GM21528 (cell line): ENCODE measurements around the gene ADAM12.

Experiments
- ATAC-seq: cut with Tn5 transposase; IDR thresholded peaks from one replicate; pipeline ENCODE4 v1.9.1; 2021; ENCODE audit warnings: mild to moderate bottlenecking, moderate library complexity; ENCODE audit not compliant: unreplicated experiment, low FRiP score

The ADAM12 gene

DNA sequence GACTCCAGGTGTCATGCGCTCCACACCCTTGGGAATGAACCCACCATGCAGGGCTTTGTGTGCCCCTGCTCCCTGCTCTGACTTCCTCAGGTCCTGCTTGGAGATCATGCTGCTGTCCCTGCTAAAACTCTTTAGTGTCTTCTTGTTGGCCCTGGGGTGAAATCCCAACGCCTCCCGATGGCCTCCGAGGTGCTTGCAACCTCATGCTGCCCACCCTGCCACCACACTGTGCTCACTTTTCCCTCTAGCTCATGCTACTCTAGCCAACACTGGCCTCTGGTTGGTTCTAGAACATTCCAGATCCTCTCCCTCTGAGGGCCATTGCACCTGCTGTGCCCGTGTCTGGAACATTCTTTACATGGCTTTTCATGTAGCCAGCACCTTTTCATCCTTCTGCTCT, 227.7 kb downstream of the ADAM12 start:
- ATAC-seq, result no peak

DNA sequence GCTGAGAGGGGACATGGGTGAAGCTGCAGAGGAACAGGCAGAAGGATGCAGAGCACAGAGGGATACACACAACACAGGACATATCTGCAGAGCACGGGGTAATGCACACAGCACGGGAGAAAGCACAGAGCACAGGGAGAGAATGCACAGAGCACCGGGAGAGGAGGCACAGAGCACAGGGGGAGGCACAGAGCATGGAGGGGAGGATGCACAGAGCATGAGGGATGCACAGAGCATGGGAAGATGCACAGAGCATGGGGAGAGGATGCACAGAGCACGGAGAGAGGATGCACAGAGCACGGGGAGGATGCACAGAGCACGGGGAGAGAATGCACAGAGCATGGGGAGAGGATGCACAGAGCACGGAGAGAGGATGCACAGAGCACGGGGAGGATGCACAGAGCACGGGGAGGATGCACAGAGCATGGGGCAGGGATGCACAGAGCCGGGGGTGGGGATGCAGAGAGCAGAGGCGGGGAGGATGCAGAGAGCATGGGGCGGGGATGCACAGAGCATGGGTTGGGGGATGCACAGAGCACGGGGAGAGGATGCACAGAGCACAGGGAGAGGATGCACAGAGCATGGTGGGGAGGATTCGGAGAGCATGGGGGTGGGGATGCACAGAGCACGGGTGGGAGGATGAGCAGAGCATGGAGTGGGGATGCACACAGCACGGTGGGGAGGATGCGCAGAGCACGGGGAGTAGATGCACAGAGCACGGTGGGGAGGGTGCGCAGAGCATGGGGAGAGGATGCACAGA, 230.0 kb downstream of the ADAM12 start:
- no peak for ATAC-seq

DNA sequence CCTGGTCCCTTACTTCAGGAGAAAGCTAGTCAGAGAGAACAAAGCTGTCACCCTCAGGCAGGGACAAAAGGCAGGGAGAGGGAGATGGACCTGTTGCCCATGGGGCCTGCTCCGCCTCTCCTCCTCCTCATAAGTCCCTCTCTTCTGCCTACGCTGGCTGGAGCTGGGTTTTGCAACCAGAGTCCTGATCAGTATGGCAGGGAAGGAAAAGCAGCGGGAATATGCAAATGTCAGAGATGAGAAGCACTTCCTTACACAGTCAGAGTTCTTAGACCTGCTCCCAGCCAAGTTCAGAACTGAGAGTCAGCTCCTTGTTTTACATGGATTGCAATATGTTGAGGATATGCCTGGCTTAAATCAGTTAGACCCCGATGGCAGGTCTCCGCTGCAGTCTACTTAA, 231.1 kb downstream of the ADAM12 start:
- ATAC-seq, result no peak

DNA sequence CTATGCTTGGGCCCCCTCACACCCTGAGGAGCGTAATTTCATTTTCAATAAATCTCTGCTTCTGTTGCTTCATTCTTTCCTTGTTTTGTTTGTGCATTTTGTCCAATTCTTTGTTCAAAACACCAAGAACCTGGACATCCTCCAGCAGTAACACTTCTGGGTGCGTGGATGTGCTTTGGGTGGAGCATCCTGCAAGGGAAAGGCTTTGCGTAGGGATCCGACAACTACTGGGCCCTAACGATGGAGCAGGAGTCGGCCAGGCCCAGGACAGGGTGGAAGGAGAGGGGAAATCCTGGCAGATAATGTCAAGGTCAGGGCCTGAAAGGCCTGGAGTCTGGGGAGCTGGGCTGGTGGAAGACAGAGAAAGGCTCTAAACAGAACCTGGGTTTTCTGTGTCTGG, 231.8 kb downstream of the ADAM12 start:
- ATAC-seq, result no peak

DNA sequence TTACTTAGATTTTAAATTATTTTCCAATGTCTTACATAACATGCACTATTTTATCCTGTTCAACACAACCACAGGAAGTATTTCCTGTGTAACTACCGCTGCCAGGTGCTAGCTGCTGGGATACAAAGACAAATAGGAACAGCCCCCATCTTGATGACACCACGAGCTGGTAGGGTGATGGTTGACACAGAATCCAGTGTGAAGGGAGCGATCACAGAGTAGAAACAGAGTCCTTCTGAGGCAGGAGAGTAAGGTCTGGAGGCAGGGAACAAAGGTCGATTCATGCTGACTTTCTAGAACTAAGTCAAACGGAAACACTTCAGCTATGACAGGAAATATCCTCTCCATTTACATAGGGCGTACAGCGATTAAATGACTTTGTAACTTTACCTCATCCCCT, 232.3 kb downstream of the ADAM12 start:
- ATAC-seq, result no peak

DNA sequence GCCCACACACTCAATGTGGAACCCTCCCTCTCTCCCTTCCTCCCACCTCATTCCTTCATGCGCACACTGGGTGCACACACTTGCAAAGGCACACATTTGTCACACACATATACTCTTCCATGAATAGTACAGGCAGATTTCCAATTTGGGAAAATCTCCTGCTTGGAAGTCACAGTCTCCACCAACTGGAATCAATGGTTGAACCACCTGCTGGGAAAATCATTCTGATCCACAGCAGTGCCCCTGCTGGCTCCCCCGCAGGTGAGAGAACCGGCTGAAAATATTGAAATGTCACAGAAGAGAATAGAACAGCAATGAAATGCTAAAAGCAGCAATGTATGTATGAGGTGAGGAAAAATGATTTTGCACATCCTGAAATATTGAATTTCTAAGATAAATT, 232.7 kb downstream of the ADAM12 start:
- ATAC-seq, result no peak

DNA sequence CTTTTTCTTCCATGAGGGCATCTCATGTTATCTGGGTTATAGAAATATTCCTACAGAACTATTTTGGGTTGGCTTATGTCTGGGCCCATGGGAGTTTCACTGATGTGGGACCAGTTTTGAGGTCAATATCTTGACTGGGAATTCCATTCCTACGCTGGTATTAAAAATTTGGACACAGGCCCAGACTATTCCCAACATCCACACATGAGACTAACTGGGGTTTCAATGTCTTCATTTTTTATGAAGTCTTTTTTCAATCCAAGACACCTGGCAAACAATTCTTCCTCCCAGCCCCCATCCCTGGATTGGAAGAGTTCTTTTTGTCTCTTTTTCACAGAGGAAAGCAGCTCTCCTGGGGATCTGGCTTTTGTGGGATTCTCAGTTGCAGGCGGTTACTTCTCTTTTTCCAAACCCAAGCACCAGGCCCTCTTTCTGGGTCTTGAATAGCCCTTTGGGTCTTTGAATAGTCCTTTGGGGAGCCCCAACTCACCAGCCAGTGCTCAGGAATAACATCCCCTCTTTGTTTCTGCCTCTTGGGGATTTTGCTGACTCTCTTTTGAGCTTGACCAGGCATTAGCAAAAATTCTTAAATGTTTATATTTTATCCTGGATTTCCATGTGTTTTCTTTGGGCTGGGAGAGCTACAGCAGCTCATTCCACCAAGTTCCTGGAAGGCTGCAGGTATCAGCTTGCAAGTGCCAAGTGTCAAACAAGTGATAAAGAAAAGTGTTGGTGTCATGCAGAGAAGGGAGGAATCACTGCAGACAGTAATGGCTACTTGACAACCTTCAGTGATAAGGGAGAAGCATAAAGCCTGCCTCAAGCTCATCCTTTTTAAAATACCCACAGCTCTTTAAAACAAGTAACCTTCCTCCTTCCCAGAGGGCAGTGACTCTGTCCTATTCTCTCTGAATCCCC, 234.3 kb downstream of the ADAM12 start:
- ATAC-seq, result no peak

DNA sequence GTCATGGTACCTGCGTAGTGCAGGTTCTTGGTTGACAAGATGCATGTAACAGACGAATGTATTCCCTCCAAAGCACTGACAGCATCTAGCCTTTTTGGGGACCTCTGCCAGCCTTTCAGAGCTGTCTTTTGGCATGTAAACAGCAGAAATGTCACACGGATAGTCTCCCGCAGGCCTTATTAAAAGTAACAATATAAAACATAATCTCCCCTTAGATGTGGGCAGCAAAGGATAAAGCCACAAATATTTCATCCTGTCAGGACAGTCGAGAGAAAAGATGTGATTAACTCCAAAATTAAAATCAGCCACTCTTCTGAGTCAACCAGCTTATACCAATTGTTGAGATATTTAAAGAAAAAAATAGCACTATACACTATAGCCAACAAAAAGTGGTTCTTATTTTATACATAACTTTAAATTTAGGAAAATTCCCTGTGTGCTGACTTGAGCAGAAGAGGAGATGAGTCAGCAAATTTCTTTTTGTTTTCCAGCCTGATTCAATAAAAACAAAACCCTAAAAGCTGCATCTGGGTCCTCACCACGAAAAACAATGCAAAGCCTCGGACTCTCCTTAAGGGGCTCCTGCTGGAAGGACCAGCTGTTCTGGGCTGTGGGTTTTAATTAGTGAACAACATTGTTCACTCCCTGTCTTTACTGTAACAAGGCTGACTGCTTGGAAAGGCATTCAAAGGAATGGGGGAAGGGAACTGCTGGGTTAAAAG, 240.2 kb downstream of the ADAM12 start:
- no peak for ATAC-seq

DNA sequence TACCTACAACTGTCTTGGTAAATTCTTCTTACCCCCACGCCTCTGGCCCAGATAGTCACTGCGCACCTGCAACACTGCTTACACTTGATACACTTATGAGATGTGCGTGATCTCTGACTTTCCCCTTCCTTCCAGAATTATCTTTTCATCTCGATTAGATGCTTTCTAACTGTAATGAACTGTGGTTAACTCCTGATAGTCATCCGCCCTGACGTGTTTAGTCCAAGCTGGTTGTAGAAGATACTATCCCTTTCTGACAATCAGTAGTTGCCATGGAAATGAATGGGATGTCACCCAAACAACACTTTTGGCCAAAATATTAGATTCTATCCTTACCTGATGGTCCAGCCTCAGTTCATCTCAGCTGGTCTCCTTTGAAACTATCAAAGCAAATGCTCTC, 241.5 kb downstream of the ADAM12 start:
- no peak for ATAC-seq

DNA sequence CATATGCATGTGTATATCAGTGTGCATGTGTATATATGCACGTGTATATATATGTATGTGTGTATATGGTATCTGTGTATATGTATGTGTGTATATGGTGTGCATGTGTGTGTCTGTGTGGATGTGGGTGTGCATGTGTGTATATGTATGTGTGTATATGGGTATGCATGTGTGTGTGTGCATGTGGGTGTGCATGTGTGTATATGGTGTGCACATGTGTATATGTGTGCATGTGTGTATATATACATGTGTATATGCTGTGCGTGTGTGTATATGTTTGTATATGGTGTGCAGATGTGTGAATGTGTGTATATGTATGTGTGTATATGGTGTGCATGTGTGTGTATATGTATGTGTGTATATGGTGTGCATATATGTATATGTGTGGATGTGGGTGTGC, 245.2 kb downstream of the ADAM12 start:
- ATAC-seq, result no peak

DNA sequence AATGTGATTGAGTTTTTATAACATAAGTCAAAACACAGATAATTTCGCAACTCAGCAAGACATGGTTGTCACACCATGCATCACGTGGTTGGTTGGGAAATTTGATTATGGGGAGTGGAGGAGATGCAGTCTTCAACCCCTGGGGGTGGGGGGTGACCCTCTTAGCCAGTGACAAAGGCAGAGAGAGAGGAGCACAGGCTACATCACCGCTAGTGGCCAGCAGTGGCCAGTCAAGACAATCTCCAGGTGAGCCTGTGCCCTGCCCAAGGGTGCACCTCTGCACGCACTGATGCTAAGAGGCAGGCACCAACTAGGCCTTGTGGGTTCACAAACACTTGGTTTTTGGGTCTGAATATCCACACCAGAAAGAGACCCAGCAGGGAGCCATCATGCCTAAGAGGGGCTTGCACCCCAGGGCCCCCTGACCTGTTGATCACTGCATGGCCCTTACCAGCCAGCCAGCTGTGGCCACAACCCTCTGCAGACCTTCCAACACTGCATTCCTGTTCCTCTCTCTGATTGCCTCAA, 247.5 kb downstream of the ADAM12 start:
- ATAC-seq, result no peak

DNA sequence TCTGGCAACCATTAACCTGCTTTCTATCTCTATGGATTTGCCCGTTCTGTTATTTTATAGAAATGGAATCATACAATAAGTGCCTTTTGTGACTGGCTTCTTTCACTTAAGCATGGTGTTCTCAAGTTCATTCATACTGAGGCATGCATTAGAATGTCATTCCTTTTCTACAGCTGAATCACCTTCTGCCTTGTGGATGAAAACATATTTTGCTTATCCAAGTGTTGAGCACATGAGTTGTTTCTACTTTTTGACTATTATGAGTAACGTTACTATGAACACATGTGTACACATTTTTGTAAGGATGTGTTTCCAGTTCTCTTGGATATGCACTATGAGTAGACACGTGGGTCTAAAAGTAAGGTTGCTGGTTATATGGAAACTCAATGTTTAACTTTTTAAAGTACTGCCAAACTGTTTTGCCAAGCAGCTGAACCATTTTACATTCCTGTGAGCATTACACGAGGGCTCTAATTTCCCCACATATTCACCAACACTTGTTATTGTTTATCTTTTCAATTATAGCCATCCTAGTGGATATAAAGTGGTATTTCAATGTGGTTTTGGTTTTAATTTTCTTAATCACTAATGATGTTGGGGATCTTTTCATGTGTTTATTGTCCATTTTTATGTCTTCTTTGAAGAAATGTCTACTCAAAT, 250.6 kb downstream of the ADAM12 start:
- ATAC-seq, result no peak

DNA sequence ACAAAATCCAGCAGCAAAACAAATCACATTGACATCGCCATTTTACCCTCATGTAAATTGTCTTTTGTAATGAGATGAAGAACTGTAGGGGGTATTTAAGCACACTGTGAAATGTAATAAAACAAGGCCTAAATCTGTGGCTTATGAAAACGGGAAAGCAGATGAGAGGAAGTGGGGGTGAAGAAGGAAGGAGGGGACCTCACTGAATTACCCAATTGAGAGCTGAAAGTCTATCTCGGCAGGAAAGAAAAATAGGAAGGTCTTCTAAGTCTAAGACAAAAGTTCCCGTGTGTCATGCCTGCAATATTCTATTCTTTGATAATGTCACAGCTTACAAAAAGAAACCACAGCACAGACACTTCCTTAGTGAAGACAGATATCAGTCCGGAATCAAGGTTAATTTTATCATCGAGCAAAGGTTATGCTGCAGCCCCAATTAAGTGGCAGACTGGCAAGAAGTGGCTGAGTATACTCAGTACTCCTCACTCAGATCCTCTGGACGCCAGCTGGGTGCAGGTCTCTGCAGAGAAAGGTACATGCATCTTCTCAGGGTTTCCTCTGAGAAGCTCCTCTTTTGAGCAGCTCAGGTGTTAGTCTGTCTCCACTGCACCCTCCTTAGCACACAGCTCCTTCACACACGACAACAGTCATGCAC, 252.2 kb downstream of the ADAM12 start:
- no peak for ATAC-seq

DNA sequence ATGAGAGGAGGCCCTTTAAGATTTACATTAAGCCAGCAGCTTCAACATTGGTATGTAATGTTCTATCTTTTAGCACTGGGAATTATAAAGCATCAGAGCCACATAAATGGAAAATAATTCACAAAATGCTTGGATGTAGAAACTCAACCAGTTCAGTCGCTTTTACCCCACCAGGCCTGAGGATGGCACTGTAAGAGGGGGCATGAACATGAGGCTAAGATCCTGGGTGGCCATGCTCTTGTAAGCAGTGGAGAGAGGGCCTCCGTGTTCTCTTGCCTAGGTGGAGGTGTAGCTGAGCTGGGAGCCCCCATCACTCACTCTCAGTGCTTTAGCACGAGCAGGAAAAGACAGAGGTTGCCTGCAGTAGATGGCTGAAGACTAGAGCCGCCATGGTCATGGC, 253.1 kb downstream of the ADAM12 start:
- ATAC-seq, result no peak

DNA sequence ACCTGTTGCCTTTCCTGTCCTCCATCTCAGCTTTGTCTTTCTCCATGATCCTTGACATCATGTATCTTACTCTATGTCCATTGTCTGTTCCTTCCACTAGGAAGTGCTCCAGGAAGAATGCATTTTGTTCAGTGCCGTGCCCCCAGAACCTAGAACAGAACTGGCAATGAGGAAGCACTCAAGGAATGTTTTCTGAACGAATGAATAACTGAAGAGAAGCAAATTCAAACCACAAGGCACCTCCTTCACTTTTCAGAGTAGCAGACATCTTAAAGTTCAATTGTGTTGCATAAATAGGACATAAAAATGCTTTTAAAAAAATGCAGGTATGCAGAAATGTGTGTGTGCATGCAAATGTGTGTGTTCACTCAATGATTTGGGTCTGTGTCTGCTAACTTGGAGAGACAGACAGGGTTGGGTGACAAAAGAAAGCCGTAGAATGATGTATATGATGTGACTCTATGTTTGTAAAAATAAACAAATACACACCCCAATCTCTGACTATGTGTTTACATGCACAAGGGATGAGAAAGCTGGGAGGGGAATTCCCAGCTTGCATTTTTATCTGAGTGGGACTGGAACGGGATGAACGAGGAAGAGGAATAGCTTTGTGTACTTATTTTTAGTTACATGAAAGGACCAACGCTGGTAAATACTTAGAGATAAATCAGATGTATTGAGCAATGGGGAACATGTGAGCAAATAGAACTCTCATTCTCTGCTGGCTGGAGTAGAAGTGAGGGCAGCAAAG, 254.2 kb downstream of the ADAM12 start:
- ATAC-seq, result no peak

DNA sequence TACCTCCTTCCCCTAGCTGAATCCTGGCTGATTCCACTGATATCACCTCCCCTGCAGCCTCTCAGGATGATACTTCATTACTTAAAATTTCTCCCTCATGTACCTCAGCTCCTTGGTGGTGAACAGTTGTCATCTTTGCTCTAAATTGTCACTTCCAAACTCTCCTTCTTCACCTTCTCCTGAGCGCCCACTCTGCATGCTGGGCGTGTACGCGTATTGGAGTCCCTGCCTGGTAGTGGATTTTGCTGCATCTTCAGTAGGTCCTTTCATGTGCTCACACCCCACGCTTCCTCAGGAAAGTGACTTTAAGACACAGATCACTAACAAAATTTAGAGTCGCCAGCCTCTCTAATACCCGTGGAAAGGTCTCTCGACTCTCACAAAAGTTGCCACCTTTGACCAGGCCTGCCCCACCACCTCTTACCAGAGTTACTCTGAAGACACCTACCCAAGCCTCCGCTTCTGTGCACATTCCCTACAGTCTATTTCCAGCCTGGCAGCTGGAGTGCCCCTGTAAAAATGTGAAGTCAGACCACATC, 255.1 kb downstream of the ADAM12 start:
- ATAC-seq, result no peak

DNA sequence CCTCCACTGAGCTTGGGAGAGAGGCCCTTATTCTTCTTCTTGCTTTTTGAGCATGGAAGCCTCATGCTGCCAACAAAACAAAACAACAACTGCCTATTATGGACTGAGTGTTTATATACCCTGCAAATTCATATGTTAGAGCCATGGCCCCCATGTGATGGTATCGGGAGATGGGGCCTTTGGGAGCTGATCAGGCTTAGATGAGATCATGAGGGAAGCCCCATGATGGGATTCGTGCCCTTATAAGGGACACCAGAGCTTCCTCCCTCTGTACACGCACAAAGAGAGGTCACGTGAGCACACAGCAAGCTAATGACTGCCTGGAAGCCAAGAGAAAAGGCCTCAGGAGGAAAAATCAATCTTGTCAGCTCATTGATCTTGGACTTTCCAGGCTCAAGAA, 256.9 kb downstream of the ADAM12 start:
- no peak for ATAC-seq

DNA sequence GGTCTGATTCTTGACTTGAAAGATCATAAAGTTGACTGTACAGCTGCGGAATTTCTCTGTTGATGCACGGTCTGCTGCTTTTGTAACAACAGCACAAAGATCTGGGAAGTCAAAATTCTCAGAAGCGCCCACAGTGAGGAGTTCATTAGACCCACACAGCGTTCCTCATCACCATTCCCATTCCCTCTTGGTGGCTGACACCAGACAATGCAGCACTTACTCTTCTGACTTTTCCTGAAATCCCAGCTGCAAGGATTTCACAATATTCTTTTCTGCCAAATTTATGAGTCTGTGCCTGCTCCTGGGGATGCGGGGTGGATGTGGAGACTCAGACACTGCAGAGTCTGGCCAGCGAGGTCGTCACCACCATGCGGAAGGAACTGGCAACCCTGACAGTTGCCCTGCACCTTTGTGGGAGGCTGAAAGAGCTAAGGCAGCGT, 258.0 kb downstream of the ADAM12 start:
- no peak for ATAC-seq

DNA sequence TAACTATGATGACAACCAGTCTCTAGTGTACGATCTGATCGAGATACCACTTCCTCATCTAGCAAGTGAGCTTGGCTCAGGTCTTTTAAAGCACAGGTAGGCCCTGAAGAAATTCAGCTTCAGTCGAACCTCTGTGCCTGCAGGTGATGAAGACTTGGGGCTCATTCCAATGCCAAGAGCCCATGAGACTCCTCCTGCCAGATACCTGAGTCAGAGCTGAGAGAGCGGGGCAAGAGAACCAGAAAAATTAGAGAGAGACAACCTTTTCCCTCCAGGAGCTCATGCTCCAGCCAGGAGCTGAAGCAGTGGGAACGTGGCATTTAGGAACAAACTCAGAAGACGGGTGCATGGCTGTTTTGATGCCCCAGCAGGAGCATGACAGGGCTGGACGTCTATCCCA, 259.3 kb downstream of the ADAM12 start:
- no peak for ATAC-seq
